GM19239 (cell line): Measurements from ENCODE around the gene FAM81A.
"Not testable (repeated sequence)": the region's sequence is repeated elsewhere in the genome, so short reads cannot be mapped to it uniquely, and the experiment has no call there.

Experiments
- DNase-seq: peaks from one replicate; pipeline ENCODE4 v3.0.0; 2011; ENCODE audit warnings: low spot score; ENCODE audit not compliant: insufficient read length
- FAIRE-seq: peaks from 2 replicates; lab custom pipeline; 2011; peaks lifted over from hg19 to GRCh38; lab: Jason Lieb, UNC

FAM81A gene

GRCh38 chr15:59473226-59473625 is 35.2 kb downstream of the FAM81A start:
- DNase-seq = no peak
- FAIRE-seq = no peak

- FAIRE-seq, DNase-seq: not testable (repeated sequence)
Measured at GRCh38 chr15:59475161-59475560, 37.2 kb downstream of the FAM81A start.

- no peak for DNase-seq
- no peak for FAIRE-seq
Measured at GRCh38 chr15:59484399-59484798, 46.4 kb downstream of the FAM81A start.

GRCh38 chr15:59485036-59485435 is 47.0 kb downstream of the FAM81A start:
- FAIRE-seq = no peak
- DNase-seq = no peak

- DNase-seq, FAIRE-seq: not testable (repeated sequence)
Measured at GRCh38 chr15:59489485-59489884, 51.5 kb downstream of the FAM81A start.

- DNase-seq (no peak), FAIRE-seq (no peak)
Measured at GRCh38 chr15:59491062-59491461, 53.1 kb downstream of the FAM81A start.

- peak; percentile 87 for FAIRE-seq
Measured at GRCh38 chr15:59492389-59493377, 54.7 kb downstream of the FAM81A start.

GRCh38 chr15:59501597-59501996 is 63.6 kb downstream of the FAM81A start:
- FAIRE-seq (peak; percentile 99), DNase-seq (peak; percentile 47)

More at GRCh38 chr15:59492389-59493377, 54.7 kb downstream of the FAM81A start:
- peak; percentile 8 for DNase-seq

- DNase-seq = no peak
- peak; percentile 4 for FAIRE-seq
Measured at GRCh38 chr15:59515190-59515589, 77.2 kb downstream of the FAM81A start.

GRCh38 chr15:59516655-59517461 is 78.9 kb downstream of the FAM81A start:
- no peak for DNase-seq
- peak; percentile 97 for FAIRE-seq

GRCh38 chr15:59519329-59519728 is 81.3 kb downstream of the FAM81A start:
- no peak for DNase-seq

GRCh38 chr15:59521443-59521842 is 83.5 kb downstream of the FAM81A start:
- FAIRE-seq (no peak), DNase-seq (no peak)

More at GRCh38 chr15:59519329-59519728, 81.3 kb downstream of the FAM81A start:
- no peak for FAIRE-seq

- DNase-seq = no peak
- peak; percentile 78 for FAIRE-seq
Measured at GRCh38 chr15:59522988-59523461, 85.0 kb downstream of the FAM81A start.

GRCh38 chr15:59523702-59524101 is 85.7 kb downstream of the FAM81A start:
- FAIRE-seq = no peak

GRCh38 chr15:59524331-59524731 is 86.3 kb downstream of the FAM81A start:
- FAIRE-seq (peak; percentile 71), DNase-seq (no peak)

More at GRCh38 chr15:59523702-59524101, 85.7 kb downstream of the FAM81A start:
- DNase-seq = no peak

GRCh38 chr15:59526466-59526865 is 88.5 kb downstream of the FAM81A start:
- FAIRE-seq, DNase-seq: not testable (repeated sequence)

- DNase-seq (no peak), FAIRE-seq (no peak)
Measured at GRCh38 chr15:59528429-59528828, 90.4 kb downstream of the FAM81A start.

- DNase-seq = no peak
Measured at GRCh38 chr15:59528961-59529402, 91.0 kb downstream of the FAM81A start.

GRCh38 chr15:59531066-59531675 is 93.2 kb downstream of the FAM81A start:
- DNase-seq (no peak), FAIRE-seq (no peak)

More at GRCh38 chr15:59528961-59529402, 91.0 kb downstream of the FAM81A start:
- FAIRE-seq = peak; percentile 81
